ENCODE measurements around the gene SLX9.

Gene SLX9

DNA sequence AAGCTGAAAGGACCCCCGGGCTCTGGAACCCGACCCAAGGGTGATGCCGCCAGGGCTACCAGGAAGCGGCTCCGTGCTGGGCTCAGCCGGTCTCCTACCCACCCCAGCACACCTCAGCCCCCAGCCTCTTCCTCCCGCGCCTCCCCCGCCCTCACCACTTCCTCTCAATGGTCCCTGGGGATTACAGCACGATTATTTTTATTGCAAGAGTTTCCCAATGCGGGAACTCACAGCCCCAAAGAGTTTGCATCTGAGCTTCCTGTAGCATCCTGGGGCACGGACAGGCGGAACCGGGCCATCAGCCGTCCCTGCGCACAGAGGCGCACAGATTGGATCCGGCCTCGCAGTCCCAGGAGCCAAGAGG lies 8.7 kb upstream of the SLX9 start:
- ChIA-PET CTCF (interaction anchor here (0.6 kb wide), 1 partner anchor 179 kb away, joined by 3 read pairs; no protein-coding TSS in a partner anchor), POLR2A (no interaction called here)
- no peak for DNase-seq (ENCODE audit: extremely low spot score)
- TF ChIP-seq TARDBP (IDR thresholded peaks at IDR 0.05) = no peak
- no peak for TF ChIP-seq FOXM1 (IDR thresholded peaks at IDR 0.05; ENCODE audit: borderline replicate concordance)
- TF ChIP-seq FOXA1 (IDR thresholded peaks at IDR 0.05) = no peak

DNA sequence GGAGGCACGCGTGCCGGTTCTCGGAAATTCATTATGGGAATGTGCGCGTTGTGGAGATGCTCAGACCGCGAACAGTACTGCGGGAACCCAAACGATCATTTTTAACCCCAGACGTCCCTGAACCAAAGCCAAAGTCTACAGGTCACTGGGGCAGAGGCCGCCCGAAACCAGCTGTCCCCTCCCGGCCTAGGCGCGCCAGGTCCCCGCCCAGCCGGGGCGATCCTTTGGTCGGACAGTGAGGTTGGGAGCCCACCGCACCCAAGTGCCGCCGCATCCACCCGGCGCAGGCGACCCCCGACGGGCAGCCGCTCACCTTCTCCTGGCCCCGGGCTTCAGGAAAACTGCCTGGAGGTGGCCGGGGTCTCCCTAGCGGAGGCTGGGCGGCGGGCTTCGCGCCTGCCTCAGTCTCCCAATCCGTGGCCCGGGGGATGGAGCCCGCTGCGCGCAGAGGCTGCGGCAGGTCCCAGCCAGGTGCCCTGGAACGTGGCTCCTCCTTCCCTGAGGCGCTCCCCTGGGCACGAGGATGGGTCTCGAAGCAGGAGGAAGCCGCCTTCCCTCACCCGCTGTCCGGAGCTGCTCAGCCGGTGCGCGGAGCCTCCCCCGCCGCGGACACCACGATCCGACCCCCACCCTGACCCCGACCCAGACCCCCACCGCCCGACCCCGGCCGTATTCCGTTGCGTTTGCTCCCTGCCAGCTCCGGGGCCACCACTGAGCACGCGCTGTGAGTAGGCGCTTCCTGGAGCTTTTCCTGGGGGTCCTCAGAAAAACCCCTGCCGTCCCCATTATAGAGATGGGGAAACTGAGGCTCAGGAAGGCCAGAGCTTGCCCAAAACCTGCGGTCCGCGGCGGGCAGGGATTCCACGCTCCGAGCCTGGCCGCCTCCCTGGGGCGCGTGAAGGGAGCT lies 8.1 kb upstream of the SLX9 start:
- ChIA-PET CTCF (interaction anchor here (0.6 kb wide), 1 partner anchor 178 kb away, joined by 3 read pairs; no protein-coding TSS in a partner anchor), POLR2A (no interaction called here)
- TF ChIP-seq TARDBP (IDR thresholded peaks at IDR 0.05) = no peak
- no peak for TF ChIP-seq BHLHE40 (IDR thresholded peaks at IDR 0.05; ENCODE audit: borderline replicate concordance)
- no peak for TF ChIP-seq L3MBTL2 (conservative IDR thresholded peaks at IDR 0.05)
- no peak for TF ChIP-seq ZNF384 (IDR thresholded peaks at IDR 0.05)
- TF ChIP-seq, protein P1, sequence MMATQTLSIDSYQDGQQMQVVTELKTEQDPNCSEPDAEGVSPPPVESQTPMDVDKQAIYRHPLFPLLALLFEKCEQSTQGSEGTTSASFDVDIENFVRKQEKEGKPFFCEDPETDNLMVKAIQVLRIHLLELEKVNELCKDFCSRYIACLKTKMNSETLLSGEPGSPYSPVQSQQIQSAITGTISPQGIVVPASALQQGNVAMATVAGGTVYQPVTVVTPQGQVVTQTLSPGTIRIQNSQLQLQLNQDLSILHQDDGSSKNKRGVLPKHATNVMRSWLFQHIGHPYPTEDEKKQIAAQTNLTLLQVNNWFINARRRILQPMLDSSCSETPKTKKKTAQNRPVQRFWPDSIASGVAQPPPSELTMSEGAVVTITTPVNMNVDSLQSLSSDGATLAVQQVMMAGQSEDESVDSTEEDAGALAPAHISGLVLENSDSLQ (IDR thresholded peaks at IDR 0.05) = no peak
- no peak for TF ChIP-seq HDGF (IDR thresholded peaks at IDR 0.05; ENCODE audit: borderline replicate concordance)
- TF ChIP-seq FOXM1 (IDR thresholded peaks at IDR 0.05; ENCODE audit: borderline replicate concordance) = no peak
- no peak for TF ChIP-seq LEF1 (IDR thresholded peaks at IDR 0.05; ENCODE audit: borderline replicate concordance)
- no peak for DNase-seq (ENCODE audit: extremely low spot score)

DNA sequence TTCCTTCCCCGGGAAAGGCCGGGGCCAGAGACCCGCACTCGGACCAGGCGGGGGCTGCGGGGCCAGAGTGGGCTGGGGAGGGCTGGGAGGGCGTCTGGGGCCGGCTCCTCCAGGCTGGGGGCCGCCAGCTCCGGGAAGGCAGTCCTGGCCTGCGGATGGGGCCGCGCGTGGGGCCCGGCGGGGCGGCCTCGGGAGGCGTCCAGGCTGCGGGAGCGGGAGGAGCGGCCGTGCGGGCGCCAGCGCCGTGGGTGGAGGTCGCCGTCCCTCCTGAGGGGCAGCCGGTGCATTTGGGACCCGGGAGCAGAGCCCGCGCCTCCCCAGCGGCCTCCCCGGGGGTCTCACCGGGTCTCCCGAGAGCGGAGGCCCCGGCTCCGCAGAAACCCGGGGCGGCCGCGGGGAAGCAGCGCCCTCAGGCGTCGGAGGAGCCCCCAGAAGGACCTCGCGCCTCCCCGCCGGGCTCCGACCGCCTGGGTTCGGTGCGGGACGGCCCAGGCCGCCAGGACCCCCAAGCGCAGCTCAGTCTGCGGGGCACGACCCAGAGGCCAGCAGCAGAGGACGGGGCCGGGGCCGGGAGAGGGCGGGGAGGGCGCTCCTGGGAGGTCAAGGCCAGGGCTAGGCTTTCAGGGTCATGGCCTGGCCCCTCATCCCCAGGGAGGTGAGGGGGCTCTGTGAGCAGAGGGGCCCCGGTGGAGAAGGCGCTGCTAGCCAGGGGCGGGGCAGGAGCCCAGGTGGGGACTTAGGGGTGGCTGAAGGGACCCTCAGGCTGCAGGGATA lies 7.2 kb upstream of the SLX9 start:
- POLR2A ChIA-PET = no interaction called here
- no peak for DNase-seq (ENCODE audit: extremely low spot score)
- CTCF ChIA-PET = no interaction called here
- no peak for TF ChIP-seq NFRKB (IDR thresholded peaks at IDR 0.05)

DNA sequence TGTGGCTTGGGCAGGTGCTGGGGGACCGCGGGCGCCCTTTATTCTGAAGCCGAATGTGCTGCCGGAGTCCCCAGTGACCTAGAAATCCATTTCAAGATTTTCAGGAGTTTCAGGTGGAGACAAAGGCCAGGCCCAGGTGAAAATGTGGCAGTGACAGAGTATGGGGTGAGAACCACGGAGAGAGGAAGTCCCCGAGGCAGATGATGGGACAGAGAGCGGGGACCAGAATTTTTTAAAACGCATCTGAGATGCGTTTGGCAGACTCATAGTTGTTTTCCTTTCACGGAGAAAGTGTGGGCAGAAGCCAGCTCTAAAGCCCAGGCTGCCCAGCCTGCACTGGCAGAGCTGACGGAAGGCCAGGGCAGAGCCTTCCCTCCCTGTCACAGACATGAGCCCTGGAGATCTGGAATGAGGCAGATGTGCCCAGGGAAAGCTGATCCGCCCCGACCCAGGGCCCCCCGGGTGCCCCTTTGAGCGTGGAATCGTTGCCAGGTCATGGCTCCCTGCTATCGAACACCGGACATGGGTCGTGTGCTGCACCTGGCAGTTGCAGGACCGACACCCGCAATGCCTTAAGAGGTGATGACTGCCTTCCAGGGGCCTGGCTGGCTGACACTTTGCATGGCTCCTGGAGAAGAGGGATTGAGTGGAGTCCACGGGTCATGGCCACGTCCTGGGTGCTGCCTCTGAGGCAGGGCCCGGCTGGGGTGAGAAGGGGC lies 6.5 kb upstream of the SLX9 start:
- no peak for DNase-seq (ENCODE audit: extremely low spot score)
- TF ChIP-seq SUZ12 (IDR thresholded peaks at IDR 0.05) (no peak), ELF4 (IDR thresholded peaks at IDR 0.05) (no peak), ARNT (IDR thresholded peaks at IDR 0.05) (no peak), NFRKB (IDR thresholded peaks at IDR 0.05) (no peak), TARDBP (IDR thresholded peaks at IDR 0.05) (no peak), CTBP1 (IDR thresholded peaks at IDR 0.05; ENCODE audit: borderline replicate concordance) (no peak), FOXK2 (IDR thresholded peaks at IDR 0.05) (no peak), LEF1 (IDR thresholded peaks at IDR 0.05; ENCODE audit: borderline replicate concordance) (no peak), L3MBTL2 (conservative IDR thresholded peaks at IDR 0.05) (no peak), BHLHE40 (IDR thresholded peaks at IDR 0.05; ENCODE audit: borderline replicate concordance) (no peak), ZNF384 (IDR thresholded peaks at IDR 0.05) (no peak), FOXA1 (IDR thresholded peaks at IDR 0.05) (no peak), HDGF (IDR thresholded peaks at IDR 0.05; ENCODE audit: borderline replicate concordance) (no peak), SP1 (IDR thresholded peaks at IDR 0.05) (no peak)
- TF ChIP-seq, protein P1 (IDR thresholded peaks at IDR 0.05) = no peak
- POLR2A ChIA-PET = no interaction called here
- CTCF ChIA-PET = no interaction called here

DNA sequence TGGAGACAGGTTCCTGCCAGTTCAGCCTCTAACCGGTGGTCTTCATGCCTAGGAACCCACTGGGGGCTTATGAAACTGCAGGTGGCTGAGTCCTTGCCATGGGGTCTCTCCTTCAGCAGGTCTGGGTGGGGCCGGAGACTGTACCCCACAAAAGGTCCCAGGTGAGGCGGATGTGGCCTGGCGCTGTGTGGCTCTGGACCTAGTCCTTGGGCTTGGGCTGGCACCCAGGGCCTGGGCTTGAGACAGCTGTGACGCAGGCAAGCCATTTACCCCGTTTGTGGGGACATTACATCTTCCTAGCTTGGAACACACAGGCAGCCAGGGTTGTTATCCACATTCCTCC lies 5.9 kb upstream of the SLX9 start:
- no peak for DNase-seq (ENCODE audit: extremely low spot score)
- CTCF ChIA-PET = no interaction called here
- POLR2A ChIA-PET = interaction anchor here (0.9 kb wide), 1 partner anchor 132 kb away, joined by 3 read pairs; the partner anchor contains the start of gene UBE2G2

DNA sequence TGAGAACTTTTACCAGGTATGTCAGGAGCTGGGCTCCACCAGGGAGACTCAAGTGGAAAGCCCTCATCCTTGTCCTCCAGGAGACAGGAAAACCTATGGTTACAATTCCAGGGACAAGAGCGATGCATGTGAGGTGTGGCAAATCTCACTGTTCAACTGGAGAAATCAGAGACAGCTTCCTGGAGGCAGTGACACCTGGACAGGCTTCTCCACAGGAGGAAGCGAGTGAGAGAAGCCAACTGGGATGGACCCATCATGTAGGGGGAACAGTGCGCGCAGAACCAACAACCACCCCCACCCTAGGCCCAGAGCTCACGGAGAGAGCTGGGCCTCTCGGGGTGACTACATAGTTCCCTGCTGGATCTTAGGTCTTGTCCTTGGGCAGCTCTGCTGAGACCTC lies 5.6 kb upstream of the SLX9 start:
- TF ChIP-seq NFRKB (IDR thresholded peaks at IDR 0.05) (no peak), CTBP1 (IDR thresholded peaks at IDR 0.05; ENCODE audit: borderline replicate concordance) (no peak), ZNF384 (IDR thresholded peaks at IDR 0.05) (no peak), SUZ12 (IDR thresholded peaks at IDR 0.05) (no peak), FOXM1 (IDR thresholded peaks at IDR 0.05; ENCODE audit: borderline replicate concordance) (no peak)
- CTCF ChIA-PET = no interaction called here
- DNase-seq (ENCODE audit: extremely low spot score) = no peak
- POLR2A ChIA-PET = interaction anchor here (0.9 kb wide), 1 partner anchor 133 kb away, joined by 3 read pairs; the partner anchor contains the start of gene UBE2G2

More for the DNA sequence above, 5.9 kb upstream of the SLX9 start:
- TF ChIP-seq CTBP1 (IDR thresholded peaks at IDR 0.05; ENCODE audit: borderline replicate concordance) (no peak), FOXK2 (IDR thresholded peaks at IDR 0.05) (no peak), HDGF (IDR thresholded peaks at IDR 0.05; ENCODE audit: borderline replicate concordance) (no peak), NFRKB (IDR thresholded peaks at IDR 0.05) (no peak)
- TF ChIP-seq, protein P1 (IDR thresholded peaks at IDR 0.05) = no peak
